HG02938 (cell line): ENCODE measurements around the gene PCDH9.

Experiments used
- ATAC-seq: cut with Tn5 transposase; IDR thresholded peaks from one replicate; pipeline ENCODE4 v1.9.1; 2021; ENCODE audit warnings: mild to moderate bottlenecking, moderate library complexity; ENCODE audit not compliant: unreplicated experiment

PCDH9 gene

DNA sequence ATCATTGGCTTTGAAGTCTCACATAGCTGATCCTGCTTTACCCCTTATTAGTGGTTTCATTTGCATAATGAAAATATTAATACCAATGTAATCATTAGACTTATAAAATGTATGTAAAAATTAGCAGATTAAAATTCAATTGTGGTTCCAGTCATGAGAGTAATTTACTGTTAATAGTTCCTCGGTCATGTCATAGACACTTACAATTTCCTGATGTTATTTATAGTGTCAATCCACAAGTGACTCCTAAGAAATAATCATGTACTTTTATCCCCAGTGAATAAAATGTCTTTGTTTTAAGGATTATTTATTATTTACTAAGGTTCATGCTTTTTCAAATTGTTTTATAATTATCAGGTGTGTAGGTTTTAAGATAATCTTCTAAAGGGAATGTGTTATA lies 138.5 kb downstream of the PCDH9 start:
- no peak for ATAC-seq

DNA sequence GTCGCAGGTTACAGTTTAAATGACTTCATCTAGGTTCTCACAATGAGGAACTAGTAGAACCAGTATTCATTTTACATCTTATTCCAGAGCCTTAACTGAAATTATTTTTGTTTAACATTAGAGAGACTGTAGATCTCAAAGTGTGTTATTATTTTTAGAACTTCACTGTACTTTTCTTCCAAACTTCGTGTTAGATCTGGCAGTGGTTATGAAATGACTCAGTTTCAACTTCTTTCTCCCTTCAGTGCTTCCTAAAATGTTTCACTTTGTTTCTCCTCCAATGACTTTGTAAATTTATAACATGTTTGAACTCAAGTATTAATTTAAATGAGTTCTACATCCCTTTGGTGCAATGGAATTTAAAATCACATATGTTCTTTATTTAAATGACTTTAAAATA lies 139.3 kb downstream of the PCDH9 start:
- no peak for ATAC-seq

GRCh38 chr13:67087527-67087926 lies 142.6 kb downstream of the PCDH9 start:
- no peak for ATAC-seq

- no peak for ATAC-seq
Observed at GRCh38 chr13:67086260-67086659, 143.9 kb downstream of the PCDH9 start.

DNA sequence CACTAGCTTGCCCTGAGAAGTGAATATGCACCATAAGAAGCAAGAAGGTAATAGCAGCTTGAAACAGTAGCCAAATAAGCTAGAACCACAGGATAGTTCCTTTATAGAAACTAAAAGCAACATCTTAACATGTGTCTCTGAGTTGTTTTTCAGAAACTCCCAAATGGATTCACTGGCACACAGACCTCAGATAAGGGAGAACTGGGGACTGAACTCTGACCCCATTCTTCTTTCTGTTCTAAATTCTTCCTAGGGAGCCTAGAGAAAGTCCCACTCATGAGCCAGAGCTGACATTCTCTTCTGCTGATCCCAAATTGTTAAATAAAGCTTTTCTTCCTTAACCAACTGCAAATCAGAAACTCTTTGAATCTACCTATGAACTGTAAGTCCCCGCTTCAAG lies 146.1 kb downstream of the PCDH9 start:
- no peak for ATAC-seq

DNA sequence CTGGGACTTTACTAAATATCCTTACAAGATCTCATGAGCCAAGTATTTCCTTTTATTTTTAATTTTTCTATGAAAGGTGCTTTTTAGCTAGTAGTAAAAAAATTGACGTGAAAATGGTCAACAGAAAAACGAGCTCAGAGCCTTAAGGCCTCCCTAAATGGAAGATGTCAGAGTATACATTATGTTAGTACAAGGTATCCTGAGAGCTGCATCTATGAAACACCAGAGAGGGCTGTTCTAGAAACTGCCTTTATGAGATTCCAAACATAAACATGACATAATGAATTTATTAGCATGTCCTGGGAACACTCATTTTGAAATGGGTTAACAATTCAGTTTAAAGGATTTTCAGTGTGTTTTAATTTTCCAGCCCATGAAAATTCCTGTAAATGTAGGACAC lies 146.6 kb downstream of the PCDH9 start:
- ATAC-seq, result no peak

GRCh38 chr13:67080351-67080750 lies 149.8 kb downstream of the PCDH9 start:
- ATAC-seq, result no peak

DNA sequence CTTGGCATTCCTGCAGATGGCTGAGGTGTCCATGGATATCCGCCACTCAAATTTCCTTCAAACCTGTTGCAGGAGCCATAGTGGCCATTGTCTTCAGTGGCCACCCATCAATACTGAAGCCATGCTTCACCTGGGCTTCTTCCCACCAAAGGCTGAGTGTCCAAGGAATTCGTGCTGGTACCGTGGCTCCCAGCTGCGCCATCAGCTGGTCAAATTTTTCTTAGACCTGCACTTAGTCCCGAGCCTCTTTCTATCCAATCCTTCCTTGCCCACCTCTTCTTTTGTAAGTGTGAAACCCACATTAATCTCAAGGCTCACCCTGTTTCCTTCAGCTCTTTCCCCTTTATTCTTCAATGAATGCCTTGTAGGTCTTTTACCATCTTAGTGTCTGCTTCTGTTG lies 152.1 kb downstream of the PCDH9 start:
- ATAC-seq, result no peak

DNA sequence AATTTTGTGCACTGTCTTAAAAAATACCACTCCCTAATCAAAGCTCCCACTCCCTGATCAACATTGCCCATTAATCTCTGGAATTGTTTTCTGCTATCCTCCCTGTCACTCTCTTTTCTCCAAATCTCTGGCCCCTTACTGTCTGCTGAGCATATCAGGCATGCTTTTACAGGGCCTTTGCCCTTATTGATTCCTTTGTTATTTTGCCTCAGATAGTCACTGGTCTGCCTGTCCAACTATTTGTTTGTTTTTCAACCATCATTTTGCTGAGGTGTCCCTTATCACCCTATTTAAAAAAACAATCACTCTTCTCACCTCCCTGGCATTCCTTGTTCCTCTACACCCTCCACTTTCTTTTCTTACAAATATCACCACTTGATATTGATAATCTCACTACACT lies 153.0 kb downstream of the PCDH9 start:
- no peak for ATAC-seq

DNA sequence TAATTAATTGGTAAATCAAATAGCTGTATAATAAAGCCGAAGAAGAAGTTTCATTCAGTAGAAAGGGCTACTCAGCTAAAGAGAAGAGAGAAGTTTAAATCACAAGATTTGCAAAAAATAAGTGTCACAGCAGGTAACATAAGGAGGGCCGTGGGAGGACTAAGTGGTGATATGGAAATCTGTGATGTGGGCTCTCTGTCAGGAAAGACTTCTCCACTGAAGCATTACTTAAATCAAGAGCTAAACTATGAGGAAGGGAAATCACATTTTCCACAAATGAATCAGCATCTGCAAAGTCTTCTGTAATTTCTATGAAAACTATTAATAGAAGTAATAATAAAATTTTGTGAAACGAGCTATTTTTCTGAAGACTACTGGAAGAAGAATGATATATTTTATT lies 153.8 kb downstream of the PCDH9 start:
- ATAC-seq, result no peak

DNA sequence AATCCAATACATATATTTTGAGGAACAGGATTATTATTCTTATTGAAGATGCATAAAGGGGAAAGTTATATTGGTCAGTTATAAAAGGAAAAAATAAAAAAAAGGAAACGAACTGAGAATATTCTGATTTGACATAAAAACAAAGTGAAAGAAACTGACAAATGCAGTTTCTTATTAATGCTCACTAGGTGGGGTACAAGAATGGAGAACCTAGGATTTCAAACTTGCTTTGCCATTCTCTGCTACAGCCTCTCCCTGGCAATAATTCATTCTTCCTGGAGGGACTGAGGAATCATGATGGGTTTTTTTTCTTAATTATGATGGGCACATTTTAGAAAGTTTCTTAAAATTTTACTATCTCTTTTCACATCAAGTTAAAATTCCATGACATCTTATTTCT lies 154.9 kb downstream of the PCDH9 start:
- ATAC-seq, result no peak

- no peak for ATAC-seq
Observed at GRCh38 chr13:67071918-67072598, 158.1 kb downstream of the PCDH9 start.

DNA sequence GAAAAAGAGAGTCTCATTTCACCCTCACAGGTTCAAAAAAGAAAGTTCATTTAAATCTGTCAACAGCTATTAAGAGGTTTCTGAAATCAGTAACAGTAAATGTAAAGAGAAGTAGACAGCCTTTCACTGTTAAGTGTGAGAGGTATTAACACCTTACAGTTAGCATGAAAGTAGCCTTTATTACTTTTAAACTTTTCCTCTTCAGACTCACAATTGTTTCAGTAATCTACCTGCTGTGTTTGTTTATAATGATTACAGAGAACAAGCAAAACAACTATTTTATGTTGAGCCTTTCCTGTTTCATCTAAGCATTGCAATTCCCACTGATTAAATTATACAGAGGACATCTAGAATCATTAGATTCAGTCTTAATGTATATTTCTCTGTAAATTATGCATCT lies 159.8 kb downstream of the PCDH9 start:
- no peak for ATAC-seq

DNA sequence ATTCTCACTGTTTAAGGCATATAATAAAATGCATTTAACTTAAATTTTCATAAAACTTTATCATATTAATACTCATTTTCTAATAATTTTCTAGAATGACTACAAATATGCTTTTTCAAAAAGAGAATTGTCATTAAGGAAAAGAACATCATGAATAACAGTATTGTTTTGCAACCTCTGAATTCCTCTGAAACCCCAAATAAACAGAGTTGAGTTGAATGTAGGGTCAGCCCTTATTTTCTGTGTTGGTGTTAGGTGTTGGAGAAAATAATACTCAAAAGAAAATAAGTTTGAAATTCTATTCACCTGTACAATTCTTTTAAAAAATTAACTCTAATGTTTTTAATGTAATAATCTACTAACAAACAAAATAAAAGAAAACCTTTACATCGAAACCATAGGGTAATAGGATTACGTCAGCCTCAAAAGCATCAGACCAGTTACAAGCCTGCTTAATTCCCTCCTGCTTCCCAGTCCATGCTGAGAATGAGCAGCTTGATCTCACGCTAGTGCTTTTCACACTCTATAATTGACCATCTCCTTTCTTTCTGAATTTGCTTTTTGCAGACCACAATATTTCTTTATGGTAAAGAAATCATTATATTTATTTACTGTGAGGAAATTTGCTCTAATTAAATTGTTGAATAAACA lies 160.9 kb downstream of the PCDH9 start:
- ATAC-seq, result no peak

- ATAC-seq, result no peak
Observed at GRCh38 chr13:67064920-67065319, 165.2 kb downstream of the PCDH9 start.

GRCh38 chr13:67063036-67063435 lies 167.1 kb downstream of the PCDH9 start:
- no peak for ATAC-seq

GRCh38 chr13:67062160-67062559 lies 168.0 kb downstream of the PCDH9 start:
- no peak for ATAC-seq

- ATAC-seq, result no peak
Observed at GRCh38 chr13:67061750-67062149, 168.4 kb downstream of the PCDH9 start.

- ATAC-seq, result no peak
Observed at GRCh38 chr13:67052550-67053490, 177.3 kb downstream of the PCDH9 start.

DNA sequence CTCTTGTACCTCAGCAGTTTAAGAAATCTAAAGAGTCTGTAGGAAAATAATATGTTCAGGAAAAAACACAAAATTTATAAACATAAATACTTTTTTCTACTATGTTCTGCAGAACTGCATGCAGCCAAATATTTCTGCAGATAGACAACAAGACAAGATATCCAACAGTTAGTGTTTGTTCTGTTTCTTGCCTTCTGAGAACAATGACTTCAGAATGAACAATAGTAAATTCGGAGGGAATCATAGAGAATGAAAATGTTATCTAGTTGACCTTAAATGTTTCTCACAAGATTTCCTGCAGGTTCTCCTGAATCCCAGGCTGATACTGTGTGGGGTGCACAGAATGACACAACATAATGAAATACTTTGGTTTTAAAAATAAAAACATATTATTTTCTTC lies 180.4 kb downstream of the PCDH9 start:
- no peak for ATAC-seq

DNA sequence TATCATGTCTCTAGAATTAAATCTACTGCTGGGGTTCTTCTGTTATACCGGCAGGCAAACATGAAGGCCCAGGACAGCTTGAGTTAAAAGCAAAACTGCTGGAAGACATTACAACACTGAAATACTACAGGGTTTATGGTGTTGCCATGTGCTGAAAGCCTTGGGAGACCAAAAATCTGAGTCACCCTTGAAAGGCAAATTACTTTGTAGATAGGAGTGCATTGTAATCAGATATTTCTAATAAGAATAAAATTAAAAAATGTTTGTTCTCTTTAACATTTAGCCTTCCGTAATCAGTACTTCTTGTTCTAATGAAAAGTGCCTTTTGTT lies 181.3 kb downstream of the PCDH9 start:
- ATAC-seq, result no peak
